GM06990 (cell line): ENCODE data around the gene GAGE10.

Experiments used
- DNase-seq: peaks from one replicate; pipeline ENCODE4 v3.0.0-alpha.2; 2011; ENCODE audit not compliant: insufficient read length; ENCODE audit errors: extremely low read depth
- H3K27me3 ChIP-seq: replicated peaks from 2 replicates; pipeline ENCODE4 v1.6.0; 2011; ENCODE audit warnings: low read length; ENCODE audit not compliant: control insufficient read depth, insufficient read depth
- H3K36me3 ChIP-seq: 2 replicates; pipeline ENCODE4 v1.5.1; 2011; ENCODE audit warnings: low read length; ENCODE audit not compliant: control insufficient read depth, insufficient read depth
- H3K4me3 ChIP-seq: replicated peaks from 2 replicates; pipeline ENCODE4 v1.5.1; 2011; ENCODE audit warnings: low read depth, mild to moderate bottlenecking, control low read depth, low read length
- TF ChIP-seq, protein P1 (sequence below): IDR thresholded peaks from 2 replicates; pipeline ENCODE4 v1.5.1; 2011; ENCODE audit warnings: low read length, control low read depth, mild to moderate bottlenecking, inconsistent platforms; ENCODE audit not compliant: insufficient read depth, poor library complexity, severe bottlenecking

Gene GAGE10

DNA sequence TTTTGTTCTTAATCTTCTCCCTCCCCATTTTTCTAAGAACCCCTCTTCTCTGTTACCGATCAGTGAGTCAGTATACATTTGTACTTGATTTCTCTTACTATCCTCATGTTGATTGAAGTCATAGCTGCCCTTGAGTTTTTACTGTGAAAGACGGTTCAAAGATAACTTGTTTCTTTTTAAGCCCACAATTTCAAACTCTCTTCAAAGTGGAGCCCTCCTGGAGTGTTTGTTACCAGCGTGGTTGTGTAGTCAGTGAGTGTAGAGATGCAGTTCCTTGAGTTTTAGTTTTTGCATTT is 26.0 kb upstream of the GAGE10 start:
- DNase-seq: no peak
- TF ChIP-seq, protein P1, sequence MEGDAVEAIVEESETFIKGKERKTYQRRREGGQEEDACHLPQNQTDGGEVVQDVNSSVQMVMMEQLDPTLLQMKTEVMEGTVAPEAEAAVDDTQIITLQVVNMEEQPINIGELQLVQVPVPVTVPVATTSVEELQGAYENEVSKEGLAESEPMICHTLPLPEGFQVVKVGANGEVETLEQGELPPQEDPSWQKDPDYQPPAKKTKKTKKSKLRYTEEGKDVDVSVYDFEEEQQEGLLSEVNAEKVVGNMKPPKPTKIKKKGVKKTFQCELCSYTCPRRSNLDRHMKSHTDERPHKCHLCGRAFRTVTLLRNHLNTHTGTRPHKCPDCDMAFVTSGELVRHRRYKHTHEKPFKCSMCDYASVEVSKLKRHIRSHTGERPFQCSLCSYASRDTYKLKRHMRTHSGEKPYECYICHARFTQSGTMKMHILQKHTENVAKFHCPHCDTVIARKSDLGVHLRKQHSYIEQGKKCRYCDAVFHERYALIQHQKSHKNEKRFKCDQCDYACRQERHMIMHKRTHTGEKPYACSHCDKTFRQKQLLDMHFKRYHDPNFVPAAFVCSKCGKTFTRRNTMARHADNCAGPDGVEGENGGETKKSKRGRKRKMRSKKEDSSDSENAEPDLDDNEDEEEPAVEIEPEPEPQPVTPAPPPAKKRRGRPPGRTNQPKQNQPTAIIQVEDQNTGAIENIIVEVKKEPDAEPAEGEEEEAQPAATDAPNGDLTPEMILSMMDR: no peak
- Histone ChIP-seq H3K27me3 (no peaks in the 10 kb centered on the region), H3K36me3 (no peaks in the 10 kb centered on the region; the same call in 1 of the 2 replicates), H3K4me3 (no peak overlapping the region)

DNA sequence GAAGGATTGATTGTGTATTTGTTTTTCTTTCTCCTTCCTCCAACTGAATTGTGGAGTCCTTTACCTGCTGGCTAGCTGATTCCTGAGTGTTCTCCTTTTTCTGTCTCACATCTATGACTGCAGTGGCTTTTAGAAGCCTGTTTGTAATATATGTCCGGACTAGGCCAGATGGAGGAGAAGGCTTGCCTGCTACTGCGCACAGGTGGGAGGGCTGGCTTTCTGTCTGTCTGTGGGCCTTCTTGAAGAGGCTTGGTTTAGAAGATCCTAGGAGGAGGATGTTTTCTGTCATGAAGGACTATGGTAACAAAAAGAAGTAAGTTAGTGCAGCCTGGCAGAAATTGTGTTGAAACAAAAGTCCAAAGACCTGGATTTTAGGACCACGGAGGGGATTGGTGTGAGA is 25.4 kb upstream of the GAGE10 start:
- no peaks in the 10 kb centered on the region for H3K27me3 ChIP-seq
- H3K4me3 ChIP-seq: no peak overlapping the region
- DNase-seq: no peak
- H3K36me3 ChIP-seq: no peaks in the 10 kb centered on the region; the same call in 1 of the 2 replicates
- TF ChIP-seq, protein P1: no peak

DNA sequence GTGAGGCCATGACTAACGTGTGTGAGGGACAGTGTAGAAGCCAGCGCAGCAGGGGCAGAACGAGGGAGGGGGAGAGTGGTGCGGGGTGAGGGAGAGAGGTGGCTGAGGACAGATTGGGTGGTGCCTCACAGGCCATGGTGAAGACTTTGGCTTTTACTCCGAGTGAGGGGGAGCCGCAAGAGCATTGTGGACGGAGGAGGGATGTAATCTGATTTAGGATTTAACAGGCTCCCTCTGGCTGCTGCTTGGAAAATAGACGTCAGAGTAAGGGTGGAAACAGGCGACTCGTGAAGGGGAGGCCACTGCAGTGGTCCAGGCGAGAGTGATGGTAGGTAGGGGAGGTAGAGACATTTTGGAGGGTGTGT is 20.8 kb upstream of the GAGE10 start:
- Histone ChIP-seq H3K36me3 (no peaks in the 10 kb centered on the region; the same call in 1 of the 2 replicates), H3K4me3 (no peak overlapping the region), H3K27me3 (no peaks in the 10 kb centered on the region)
- no peak for DNase-seq
- TF ChIP-seq, protein P1: no peak

DNA sequence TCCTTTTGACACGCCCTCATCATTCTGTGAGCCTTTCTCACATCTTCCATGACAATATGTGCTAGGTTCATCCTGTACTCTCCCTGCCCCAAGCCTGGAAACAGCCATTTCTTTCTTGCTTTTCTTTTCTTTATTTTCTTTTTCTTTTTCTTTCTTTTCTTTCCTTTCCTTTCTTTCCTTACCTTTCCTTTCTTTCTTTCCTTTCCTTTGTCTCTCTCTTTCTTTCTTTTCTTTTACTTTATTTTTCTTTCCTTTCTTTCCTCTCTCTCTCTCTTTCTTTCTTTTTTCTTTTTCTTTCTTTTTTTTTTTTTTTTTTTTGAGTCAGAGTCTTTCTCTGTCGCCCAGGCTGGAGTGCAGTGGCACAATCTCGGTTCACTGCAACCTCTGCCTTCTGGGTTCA is 19.2 kb upstream of the GAGE10 start:
- TF ChIP-seq, protein P1: no peak
- no peaks in the 10 kb centered on the region for H3K27me3 ChIP-seq
- no peak overlapping the region for H3K4me3 ChIP-seq
- no peak for DNase-seq
- no peaks in the 10 kb centered on the region; the same call in 1 of the 2 replicates for H3K36me3 ChIP-seq

DNA sequence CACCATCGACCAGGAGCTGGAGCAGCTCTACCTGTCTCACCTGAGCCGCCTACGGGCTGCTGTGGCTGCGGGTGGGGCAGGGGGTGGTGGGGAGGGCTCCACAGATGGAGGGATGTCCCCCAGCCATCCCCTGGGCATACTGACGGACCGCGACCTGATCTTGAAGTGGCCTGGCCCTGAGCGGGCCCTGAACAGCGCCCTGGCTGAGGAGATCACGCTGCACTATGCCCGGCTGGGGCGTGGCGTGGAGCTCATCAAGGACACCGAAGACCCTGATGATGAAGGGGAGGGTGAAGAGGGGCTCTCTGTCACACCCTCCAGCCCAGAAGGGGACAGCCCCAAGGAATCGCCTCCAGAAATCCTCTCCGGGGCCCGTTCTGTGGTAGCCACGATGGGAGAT is 17.3 kb upstream of the GAGE10 start:
- no peak for DNase-seq
- H3K4me3 ChIP-seq: no peak overlapping the region
- TF ChIP-seq, protein P1: no peak
- no peaks in the 10 kb centered on the region for H3K27me3 ChIP-seq
- H3K36me3 ChIP-seq: no peaks in the 10 kb centered on the region; the same call in 1 of the 2 replicates

DNA sequence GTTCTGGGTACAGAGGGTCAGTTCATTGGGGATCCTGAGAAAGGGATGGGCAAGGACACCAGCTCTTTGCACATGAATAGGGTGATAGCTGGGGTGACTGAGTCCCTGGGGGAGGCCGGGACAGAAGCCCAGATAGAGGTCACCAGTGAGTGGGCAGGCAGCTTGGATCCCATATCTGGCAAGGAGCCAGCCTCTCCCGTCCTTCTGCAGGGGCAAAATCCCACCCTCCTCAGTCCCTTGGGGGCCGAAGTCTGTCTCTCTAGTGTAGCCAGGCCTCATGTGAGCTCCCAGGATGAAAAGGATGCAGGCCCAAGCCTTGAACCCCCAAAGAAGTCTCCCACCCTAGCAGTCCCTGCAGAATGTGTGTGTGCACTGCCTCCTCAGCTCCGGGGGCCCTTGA is 16.9 kb upstream of the GAGE10 start:
- TF ChIP-seq, protein P1: no peak
- Histone ChIP-seq H3K36me3 (no peaks in the 10 kb centered on the region; the same call in 1 of the 2 replicates), H3K27me3 (no peaks in the 10 kb centered on the region), H3K4me3 (no peak overlapping the region)
- no peak for DNase-seq
